GM18951 (cell line): ENCODE measurements around the gene TRAK2.

Experiments used
- POLR2A ChIP-seq: IDR thresholded peaks from 4 replicates; pipeline ENCODE4 v1.6.1; 2011; ENCODE audit warnings: mild to moderate bottlenecking; ENCODE audit not compliant: insufficient read length, insufficient read depth; ENCODE audit errors: extremely low read depth
- in situ Hi-C: fragments of 300-500 bp; cut with MboI; formaldehyde crosslinking; loops from one replicate; pipeline ENCODE4 v1.12.0; 2022; ENCODE audit warnings: low sequenced_read_pairs, mixed read lengths, inconsistent platforms; ENCODE audit not compliant: unreplicated experiment

Gene TRAK2

GRCh38 chr2:201401815-201402214 is 49.4 kb downstream of the TRAK2 start:
- in situ Hi-C loops: no loop called here
- TF ChIP-seq POLR2A: no peak

- no peak for TF ChIP-seq POLR2A
- in situ Hi-C loops: no loop called here
Measured at GRCh38 chr2:201396595-201396994, 54.7 kb downstream of the TRAK2 start.

- no peak for TF ChIP-seq POLR2A
- in situ Hi-C loops: no loop called here
Measured at GRCh38 chr2:201383136-201383535, 68.1 kb downstream of the TRAK2 start.

- in situ Hi-C loops: no loop called here
- no peak for TF ChIP-seq POLR2A
Measured at GRCh38 chr2:201378496-201379397, 72.5 kb downstream of the TRAK2 start.

- TF ChIP-seq POLR2A: no peak
- in situ Hi-C loops: no loop called here
Measured at GRCh38 chr2:201377218-201377617, 74.0 kb downstream of the TRAK2 start.

GRCh38 chr2:201369775-201370174 is 81.5 kb downstream of the TRAK2 start:
- in situ Hi-C loops: loop anchor here (10.0 to 25.0 kb wide), 2 partner anchors 125 to 457 kb away; no protein-coding TSS in a partner anchor
- no peak for TF ChIP-seq POLR2A

GRCh38 chr2:201369318-201369717 is 81.9 kb downstream of the TRAK2 start:
- in situ Hi-C loops: loop anchor here (10.0 to 25.0 kb wide), 2 partner anchors 125 to 457 kb away; no protein-coding TSS in a partner anchor

- in situ Hi-C loops: loop anchor here (10.0 to 25.0 kb wide), 2 partner anchors 121 to 454 kb away; no protein-coding TSS in a partner anchor
- no peak for TF ChIP-seq POLR2A
Measured at GRCh38 chr2:201366146-201366545, 85.1 kb downstream of the TRAK2 start.

GRCh38 chr2:201363857-201364560 is 87.2 kb downstream of the TRAK2 start:
- no peak for TF ChIP-seq POLR2A
- in situ Hi-C loops: loop anchor here (10.0 to 25.0 kb wide), 2 partner anchors 119 to 452 kb away; no protein-coding TSS in a partner anchor

GRCh38 chr2:201362396-201362795 is 88.9 kb downstream of the TRAK2 start:
- in situ Hi-C loops: loop anchor here (10.0 to 25.0 kb wide), 2 partner anchors 118 to 450 kb away; no protein-coding TSS in a partner anchor
- TF ChIP-seq POLR2A: no peak

GRCh38 chr2:201361078-201361733 is 90.1 kb downstream of the TRAK2 start:
- in situ Hi-C loops: loop anchor here (10.0 to 25.0 kb wide), 2 partner anchors 116 to 449 kb away; no protein-coding TSS in a partner anchor
- TF ChIP-seq POLR2A: no peak

- in situ Hi-C loops: loop anchor here (10.0 to 25.0 kb wide), 2 partner anchors 115 to 448 kb away; no protein-coding TSS in a partner anchor
- no peak for TF ChIP-seq POLR2A
Measured at GRCh38 chr2:201360256-201360655, 91.0 kb downstream of the TRAK2 start.

GRCh38 chr2:201358684-201359083 is 92.6 kb downstream of the TRAK2 start:
- in situ Hi-C loops: loop anchor here (25.0 kb wide), 1 partner anchor 446 kb away; no protein-coding TSS in a partner anchor
- TF ChIP-seq POLR2A: no peak

- in situ Hi-C loops: loop anchor here (25.0 kb wide), 1 partner anchor 445 kb away; no protein-coding TSS in a partner anchor
- TF ChIP-seq POLR2A: no peak
Measured at GRCh38 chr2:201357221-201357620, 94.0 kb downstream of the TRAK2 start, which contains the start of gene FLACC1. Gene FLACC1 (minus strand): TSS chr2:201357345. CDS start chr2:201351404, 5,941 bp downstream.
